Motor neuron (in vitro differentiated cells): ENCODE data around the gene SERPINA12. TPM values are rescaled to one million over a fixed set of nuclear protein-coding genes. Genes with fewer than 3 reads are reported as not detected.
A peak's percentile ranks its signal among the peaks of the same experiment; 100 is the strongest.

Source experiments
- ATAC-seq, 8 experiments: fragments of 200-7000 bp; cut with Tn5 transposase; replicated peaks in 6 of 8; 2 replicates each; pipeline ENCODE4 v1.8.0; 2021; ENCODE audit warnings: mild to moderate bottlenecking in 8 of 8, moderate library complexity in 8 of 8
- H3K27ac ChIP-seq, 2 donors: fragments of 250-450 bp; sonication (Bioruptor Pico); 2 replicates each; pipeline ENCODE4 v1.9.0; 2021; ENCODE audit warnings: antibody characterized with exemption in 2 of 2, mild to moderate bottlenecking in 2 of 2, moderate library complexity in 1 of 2
- H3K4me1 ChIP-seq, 2 donors: fragments of 250-450 bp; sonication (Bioruptor Pico); replicated peaks in 1 of 2; 2 replicates each; pipeline ENCODE4 v1.6.1; 2021; ENCODE audit warnings: antibody characterized with exemption in 2 of 2, mild to moderate bottlenecking in 2 of 2, moderate library complexity in 1 of 2
- H3K4me3 ChIP-seq, 5 donors: fragments of 250-450 bp; sonication (Bioruptor Pico); 2 replicates each; pipeline ENCODE4 v1.9.0; 2021; ENCODE audit warnings: antibody characterized with exemption in 5 of 5, mild to moderate bottlenecking in 5 of 5, moderate library complexity in 4 of 5
- WGBS, 10 experiments: fragments of 450-650 bp; shearing (Covaris generic); methylation state at CpG; one replicate each; pipeline ENCODE4 v1.0.0; 2022; 5-methylcytosine and 5-hydroxymethylcytosine counted together
- in situ Hi-C, 9 experiments: fragments of 400-800 bp; cut with MboI; loops; one replicate each; pipeline ENCODE4 v1.15.0; 2021; ENCODE audit warnings: low sequenced_read_pairs in 9 of 9, low pct_unique_long_range_greater_than_20kb in 2 of 9; ENCODE audit not compliant: unreplicated experiment in 9 of 9
- total RNA-seq, 8 experiments: library from RNA; unstranded; fragments of 300-600 nt; gene quantifications; 2 replicates each; pipeline versions ENCODE4 v1.2.3 to v1.2.4, GENCODE V29; 2022

SERPINA12 gene
- total RNA-seq, 8 experiments from 2014 or later = 0.13 to 0.19 TPM; not detected in 6

- H3K27ac ChIP-seq = no peak overlapping the region
- peaks cover 3 to 4% of the 10 kb centered on the region in 2 donors for H3K4me1 ChIP-seq
- no peak overlapping the region for H3K4me3 ChIP-seq
- in situ Hi-C loops = no loop called here
- WGBS, 10 experiments = 0 to 100% (median 83%) methylated on average over 1 to 4 of the region's 5 CpGs; no CpG with 5 or more reads in 1 of the 10 experiments
- ATAC-seq = no peak
Measured at GRCh38 chr14:94481468-94482131, 27.7 kb downstream of the SERPINA12 start.

DNA sequence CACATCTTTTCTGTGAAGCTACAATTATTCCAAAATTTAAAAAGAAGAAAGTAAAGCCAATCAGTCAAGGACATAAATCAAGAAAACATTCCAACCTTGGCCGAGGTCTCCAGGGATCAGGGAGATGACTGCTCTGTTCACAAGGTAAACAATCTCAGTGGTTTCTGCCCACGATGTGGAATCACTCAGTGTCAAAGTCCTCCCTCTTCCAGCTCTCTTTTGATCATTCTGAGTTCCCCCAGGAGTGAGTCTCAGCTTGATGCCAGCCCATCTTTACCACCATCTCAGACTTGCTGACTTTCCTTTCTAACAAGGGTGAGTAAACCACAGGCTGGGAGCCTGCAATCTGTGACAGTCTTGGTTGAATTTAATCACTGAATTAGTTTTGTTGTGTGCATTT lies 28.5 kb downstream of the SERPINA12 start:
- WGBS, 10 experiments = 0 to 100% (median 40%) methylated on average over 1 to 2 of the region's 2 CpGs; no CpG with 5 or more reads in 3 of the 10 experiments
- in situ Hi-C loops = no loop called here
- no peak overlapping the region for H3K27ac ChIP-seq

GRCh38 chr14:94478420-94478819 lies 30.8 kb downstream of the SERPINA12 start:
- no peak for ATAC-seq
- in situ Hi-C loops = no loop called here
- Histone ChIP-seq H3K4me3 (no peak overlapping the region), H3K4me1 (peaks cover 0 to 3% of the 10 kb centered on the region in 2 donors), H3K27ac (no peak overlapping the region)

More for the DNA sequence above, 28.5 kb downstream of the SERPINA12 start:
- H3K4me1 ChIP-seq = peaks cover 0 to 4% of the 10 kb centered on the region in 2 donors
- no peak overlapping the region for H3K4me3 ChIP-seq
- peak in 1 of 8 experiments; percentile 60 for ATAC-seq

GRCh38 chr14:94476023-94476422 lies 33.2 kb downstream of the SERPINA12 start, which contains the start of gene SERPINA9:
SERPINA9 (minus strand) TSS chr14:94476197; CDS start chr14:94469840, 6,357 bp downstream.
- Histone ChIP-seq H3K4me3 (no peak within 1 kb of the TSS), H3K4me1 (no peaks in the 10 kb centered on the region), H3K27ac (no peak within 1 kb of the TSS)
- 0 to 100% (median 60%) methylated on average over 1 to 2 of the region's 2 CpGs; no CpG with 5 or more reads in 1 of the 10 experiments for WGBS, 10 experiments
- no peak for ATAC-seq
- in situ Hi-C loops = no loop called here

- WGBS, 10 experiments = 29 to 80% (median 57%) methylated on average over 1 of the region's 7 CpGs; no CpG with 5 or more reads in 6 of the 10 experiments
- in situ Hi-C loops = no loop called here
- Histone ChIP-seq H3K4me1 (no peaks in the 10 kb centered on the region), H3K27ac (no peak overlapping the region), H3K4me3 (no peak overlapping the region)
- ATAC-seq = no peak
Measured at GRCh38 chr14:94474581-94475031, 34.7 kb downstream of the SERPINA12 start.

DNA sequence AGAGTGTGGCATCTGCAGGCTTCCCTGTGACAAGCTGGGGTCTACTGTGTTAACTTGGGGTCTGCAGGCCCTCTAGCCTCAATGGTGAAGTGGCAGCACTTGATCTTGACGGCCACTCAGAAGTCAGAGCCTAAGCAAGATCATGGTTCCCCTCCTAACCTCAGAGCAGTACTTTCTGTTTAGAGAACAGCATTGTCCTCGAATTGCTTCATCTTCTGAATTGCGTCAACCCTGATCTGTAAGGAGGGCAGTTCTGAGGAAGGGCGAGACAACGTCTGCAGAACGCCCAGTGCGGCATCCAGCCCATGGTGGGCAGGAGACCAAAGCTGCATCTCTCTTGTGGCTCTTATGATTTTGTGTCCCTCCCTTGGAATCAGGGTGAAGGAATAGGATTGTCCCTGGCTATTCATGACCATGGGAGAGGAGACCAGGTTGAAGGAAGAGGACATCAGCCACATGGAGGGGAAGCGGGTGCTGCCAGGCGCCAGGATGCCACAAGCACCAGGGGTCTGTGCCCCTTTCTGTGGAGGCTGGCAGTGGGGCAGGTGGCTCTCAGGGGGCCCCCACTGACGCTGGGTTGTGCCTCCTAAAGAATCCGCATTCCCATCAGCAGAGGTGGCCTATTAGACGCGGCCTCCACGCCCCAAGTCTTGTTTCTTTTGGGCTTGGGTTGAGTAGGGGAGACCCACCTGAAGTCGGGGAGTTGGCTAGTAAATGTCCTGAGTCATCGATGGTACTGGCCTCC lies 35.4 kb downstream of the SERPINA12 start:
- in situ Hi-C loops = no loop called here

GRCh38 chr14:94472842-94473241 lies 36.4 kb downstream of the SERPINA12 start:
- Histone ChIP-seq H3K4me3 (no peak overlapping the region), H3K27ac (no peak overlapping the region), H3K4me1 (no peaks in the 10 kb centered on the region)
- in situ Hi-C loops = no loop called here
- WGBS, 10 experiments = 10 to 100% (median 83%) methylated on average over 1 to 4 of the region's 4 CpGs; no CpG with 5 or more reads in 5 of the 10 experiments
- ATAC-seq = no peak

More for the DNA sequence above, 35.4 kb downstream of the SERPINA12 start:
- Histone ChIP-seq H3K27ac (no peak overlapping the region), H3K4me3 (no peak overlapping the region), H3K4me1 (no peaks in the 10 kb centered on the region)
- ATAC-seq = no peak
- 63 to 100% (median 80%) methylated on average over 1 to 7 of the region's 16 CpGs; no CpG with 5 or more reads in 3 of the 10 experiments for WGBS, 10 experiments

GRCh38 chr14:94471045-94471444 lies 38.2 kb downstream of the SERPINA12 start:
- Histone ChIP-seq H3K27ac (no peak overlapping the region), H3K4me3 (no peak overlapping the region), H3K4me1 (no peaks in the 10 kb centered on the region)
- WGBS, 10 experiments = 59 to 100% (median 100%) methylated on average over 1 to 2 of the region's 2 CpGs; no CpG with 5 or more reads in 2 of the 10 experiments
- no peak for ATAC-seq
- in situ Hi-C loops = no loop called here

- in situ Hi-C loops = no loop called here
- Histone ChIP-seq H3K4me1 (no peaks in the 10 kb centered on the region), H3K4me3 (no peak overlapping the region), H3K27ac (no peak overlapping the region)
- WGBS, 10 experiments = 0 to 100% (median 37%) methylated on average over 1 to 2 of the region's 2 CpGs; no CpG with 5 or more reads in 2 of the 10 experiments
- ATAC-seq = no peak
Measured at GRCh38 chr14:94470311-94470710, 39.0 kb downstream of the SERPINA12 start.

DNA sequence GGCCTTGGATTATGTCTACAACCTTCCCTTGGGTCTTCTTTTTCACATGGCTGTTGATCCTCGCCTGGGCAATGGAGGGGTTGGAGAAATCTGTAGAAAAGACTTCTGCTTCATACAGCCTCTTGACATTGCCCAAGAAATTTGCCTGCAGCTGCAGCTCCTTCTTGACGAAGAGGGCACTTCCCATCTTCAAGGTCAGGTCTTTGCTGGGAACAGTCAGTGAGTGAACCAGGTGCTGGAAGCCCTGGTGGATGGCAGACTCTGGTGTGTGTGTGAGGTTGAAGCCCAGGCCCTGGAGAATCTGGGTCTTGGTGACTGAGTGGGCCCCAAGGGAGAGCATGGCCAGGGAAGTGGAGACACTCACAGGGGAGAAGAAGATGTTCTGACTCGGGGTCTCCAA lies 40.0 kb downstream of the SERPINA12 start:
- H3K27ac ChIP-seq = no peak overlapping the region
- in situ Hi-C loops = no loop called here
- H3K4me3 ChIP-seq = no peak overlapping the region
- 0 to 100% (median 61%) methylated on average over 1 to 2 of the region's 3 CpGs; no CpG with 5 or more reads in 2 of the 10 experiments for WGBS, 10 experiments
- no peak for ATAC-seq
- H3K4me1 ChIP-seq = no peaks in the 10 kb centered on the region

DNA sequence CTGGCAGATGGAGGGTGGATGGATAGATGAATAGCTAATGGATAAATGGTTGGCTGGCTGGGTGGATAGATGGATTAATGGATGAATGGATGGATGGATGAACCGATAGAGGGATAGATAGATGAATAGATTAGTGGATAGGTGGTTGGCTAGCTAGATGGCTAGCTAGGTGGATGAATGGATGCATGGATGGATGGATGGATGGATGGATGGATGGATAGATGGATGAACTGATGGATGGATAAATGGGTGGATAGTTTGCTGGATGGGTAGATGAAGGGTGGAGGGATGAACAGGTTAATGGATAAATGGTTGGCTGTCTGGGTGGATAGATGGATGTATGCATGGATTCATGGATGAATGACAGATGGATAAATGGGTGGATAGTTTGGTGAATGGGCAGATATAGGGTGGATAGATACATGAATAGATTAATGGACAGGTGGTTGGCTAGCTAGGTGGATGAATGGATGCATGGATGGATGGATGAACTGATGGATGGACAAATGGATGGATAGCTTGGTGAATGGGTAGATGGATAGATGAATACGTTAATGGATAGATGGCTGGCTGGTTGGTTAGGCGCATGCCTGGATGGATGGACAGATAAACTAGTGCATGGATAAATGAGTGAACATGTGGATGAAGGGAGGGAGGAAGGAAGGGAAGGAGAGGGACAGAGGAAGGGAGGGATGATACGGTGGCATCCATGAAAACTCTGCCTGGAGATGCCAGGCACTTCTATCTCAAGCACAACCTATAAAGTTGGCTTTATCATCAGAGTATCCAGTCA lies 41.3 kb downstream of the SERPINA12 start:
- no peak overlapping the region for H3K4me3 ChIP-seq
- in situ Hi-C loops = no loop called here
- WGBS, 10 experiments = 17 to 100% (median 83%) methylated on average over 1 to 4 of the region's 4 CpGs

GRCh38 chr14:94466706-94467370 lies 42.4 kb downstream of the SERPINA12 start:
- Histone ChIP-seq H3K27ac (no peak overlapping the region), H3K4me3 (no peak overlapping the region), H3K4me1 (no peaks in the 10 kb centered on the region)
- WGBS, 10 experiments = 10 to 67% (median 25%) methylated on average over 1 to 3 of the region's 3 CpGs; no CpG with 5 or more reads in 3 of the 10 experiments
- no peak for ATAC-seq
- in situ Hi-C loops = no loop called here

More for the DNA sequence above, 41.3 kb downstream of the SERPINA12 start:
- Histone ChIP-seq H3K4me1 (no peaks in the 10 kb centered on the region), H3K27ac (no peak overlapping the region)
- ATAC-seq = no peak
